ENCODE data around the gene DCDC2.
A peak's percentile ranks its signal among the peaks of the same experiment; 100 is the strongest.
"Not testable (repeated sequence)": the region's sequence is repeated elsewhere in the genome, so short reads cannot be mapped to it uniquely, and the experiment has no call there.

Gene DCDC2

GRCh38 chr6:24270011-24270410 lies 87.8 kb downstream of the DCDC2 start:
- no peak for DNase-seq

GRCh38 chr6:24258214-24258613 lies 99.6 kb downstream of the DCDC2 start:
- not testable (repeated sequence) for DNase-seq

GRCh38 chr6:24257282-24257681 lies 100.6 kb downstream of the DCDC2 start:
- DNase-seq = no peak

- no peak for DNase-seq
These were observed 102.2 kb downstream of the DCDC2 start for GRCh38 chr6:24255676-24256075.

GRCh38 chr6:24253360-24253759 lies 104.5 kb downstream of the DCDC2 start:
- no peak for DNase-seq

- no peak for DNase-seq
These were observed 105.6 kb downstream of the DCDC2 start for GRCh38 chr6:24252280-24252679.

GRCh38 chr6:24251339-24251738 lies 106.5 kb downstream of the DCDC2 start:
- no peak for DNase-seq

- no peak for DNase-seq
These were observed 107.9 kb downstream of the DCDC2 start for GRCh38 chr6:24249926-24250325.

- DNase-seq = no peak
These were observed 112.6 kb downstream of the DCDC2 start for GRCh38 chr6:24245275-24245674.

- DNase-seq = no peak
These were observed 114.9 kb downstream of the DCDC2 start for GRCh38 chr6:24242924-24243323.

- not testable (repeated sequence) for DNase-seq
These were observed 116.1 kb downstream of the DCDC2 start for GRCh38 chr6:24241779-24242178.

- DNase-seq = no peak
These were observed 116.9 kb downstream of the DCDC2 start for GRCh38 chr6:24240943-24241342.

- DNase-seq = no peak
These were observed 117.4 kb downstream of the DCDC2 start for GRCh38 chr6:24240380-24240928.

- DNase-seq = no peak
These were observed 119.2 kb downstream of the DCDC2 start for GRCh38 chr6:24238700-24239099.

GRCh38 chr6:24236779-24237178 lies 121.1 kb downstream of the DCDC2 start:
- DNase-seq = not testable (repeated sequence)

GRCh38 chr6:24233813-24234442 lies 123.9 kb downstream of the DCDC2 start:
- DNase-seq = no peak

GRCh38 chr6:24231438-24231977 lies 126.4 kb downstream of the DCDC2 start:
- DNase-seq = no peak

- DNase-seq = no peak
These were observed 128.0 kb downstream of the DCDC2 start for GRCh38 chr6:24229696-24230405.

- no peak for DNase-seq
These were observed 129.1 kb downstream of the DCDC2 start for GRCh38 chr6:24228681-24229255.

- DNase-seq = no peak
These were observed 129.7 kb downstream of the DCDC2 start for GRCh38 chr6:24228123-24228522.

- peak; percentile 18 for DNase-seq
These were observed 130.3 kb downstream of the DCDC2 start for GRCh38 chr6:24227556-24227955.

GRCh38 chr6:24226541-24226940 lies 131.3 kb downstream of the DCDC2 start:
- peak; percentile 15 for DNase-seq

- no peak for DNase-seq
These were observed 132.0 kb downstream of the DCDC2 start for GRCh38 chr6:24225838-24226237.
